GM19395 (cell line): Measurements from ENCODE around the gene PTTG1IP2.

Experiments used
- ATAC-seq: cut with Tn5 transposase; IDR thresholded peaks from one replicate; pipeline ENCODE4 v1.9.1; 2021; ENCODE audit warnings: mild to moderate bottlenecking, moderate library complexity; ENCODE audit not compliant: unreplicated experiment

PTTG1IP2 gene

DNA sequence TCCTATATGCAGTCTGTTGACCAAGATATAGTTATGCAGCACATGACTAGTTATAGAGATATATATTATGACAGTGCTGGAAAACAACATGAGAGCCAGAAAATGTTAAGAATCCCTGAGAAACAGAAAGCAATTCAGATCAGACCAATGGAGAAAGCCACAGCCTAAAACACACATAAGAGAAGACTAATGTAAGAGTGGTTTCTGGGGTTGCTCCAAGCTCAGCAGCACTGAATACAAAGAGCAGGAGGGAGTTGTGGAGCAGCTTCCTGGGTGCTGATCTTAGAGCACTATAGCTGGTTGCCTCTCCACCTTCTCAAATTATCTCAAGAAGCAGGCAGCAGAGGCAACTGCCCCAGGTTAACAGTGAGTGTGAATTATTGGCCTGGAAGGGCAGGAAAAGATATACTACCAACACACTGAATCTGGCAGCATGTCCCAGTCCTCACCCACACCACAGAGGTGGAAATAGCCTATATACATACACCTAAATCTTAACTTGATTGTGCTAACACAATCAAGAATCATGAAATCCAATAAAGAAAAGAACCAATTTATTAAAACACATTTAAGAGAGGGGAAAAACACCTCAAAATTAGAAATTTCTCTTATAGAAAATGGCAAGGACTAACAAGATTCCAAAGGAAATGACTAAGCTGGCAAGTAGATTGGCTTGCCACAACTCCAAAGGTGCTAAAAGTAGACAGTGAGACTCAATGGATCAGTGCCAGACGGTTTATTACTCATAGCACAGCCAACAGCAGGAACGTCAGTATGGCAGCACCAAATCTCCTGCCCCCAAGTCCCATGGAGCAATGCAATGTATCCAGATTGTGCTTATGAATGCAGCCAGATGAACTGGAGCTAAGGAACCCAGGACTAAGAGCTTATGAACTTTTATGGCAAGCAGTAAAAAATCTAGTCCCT is 5.1 kb downstream of the PTTG1IP2 start:
- no peak for ATAC-seq

DNA sequence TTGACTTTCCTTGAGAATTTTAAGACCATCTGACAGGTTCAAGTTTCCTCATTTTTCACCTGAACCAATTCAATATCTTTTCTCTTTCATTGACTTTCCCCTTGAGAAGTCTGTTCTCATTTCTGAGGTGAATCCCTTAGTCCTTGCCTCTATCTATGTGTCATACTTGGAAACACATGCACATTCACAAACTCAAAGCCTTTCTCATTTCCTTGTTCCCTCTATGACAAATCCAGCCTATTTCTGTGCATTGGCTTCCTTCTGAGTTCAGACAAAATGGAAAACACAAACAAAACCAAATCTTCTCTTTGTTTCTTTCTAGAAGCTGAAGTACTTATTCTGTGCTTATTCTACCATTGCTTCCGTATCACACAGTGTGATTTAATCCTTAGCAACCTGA is 13.8 kb downstream of the PTTG1IP2 start:
- no peak for ATAC-seq

DNA sequence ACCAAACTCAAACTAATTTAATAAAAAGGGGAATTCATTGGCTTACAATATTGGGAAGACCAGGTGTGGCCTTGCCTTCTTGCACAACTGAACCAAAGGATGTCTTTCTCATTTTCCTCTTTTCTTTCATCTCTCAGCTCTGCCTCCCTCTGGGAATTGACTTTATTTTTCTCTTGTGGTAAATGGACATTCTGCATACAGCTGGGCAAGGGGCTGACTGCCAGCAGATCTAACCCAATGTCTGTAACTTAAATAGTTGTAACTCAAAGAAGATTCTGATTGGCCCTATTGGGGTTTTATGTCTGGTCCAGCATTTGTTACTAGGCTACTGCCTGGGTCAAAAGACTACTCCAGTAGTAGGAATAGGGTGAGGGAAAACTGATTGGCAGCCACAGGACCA is 15.3 kb downstream of the PTTG1IP2 start:
- no peak for ATAC-seq

DNA sequence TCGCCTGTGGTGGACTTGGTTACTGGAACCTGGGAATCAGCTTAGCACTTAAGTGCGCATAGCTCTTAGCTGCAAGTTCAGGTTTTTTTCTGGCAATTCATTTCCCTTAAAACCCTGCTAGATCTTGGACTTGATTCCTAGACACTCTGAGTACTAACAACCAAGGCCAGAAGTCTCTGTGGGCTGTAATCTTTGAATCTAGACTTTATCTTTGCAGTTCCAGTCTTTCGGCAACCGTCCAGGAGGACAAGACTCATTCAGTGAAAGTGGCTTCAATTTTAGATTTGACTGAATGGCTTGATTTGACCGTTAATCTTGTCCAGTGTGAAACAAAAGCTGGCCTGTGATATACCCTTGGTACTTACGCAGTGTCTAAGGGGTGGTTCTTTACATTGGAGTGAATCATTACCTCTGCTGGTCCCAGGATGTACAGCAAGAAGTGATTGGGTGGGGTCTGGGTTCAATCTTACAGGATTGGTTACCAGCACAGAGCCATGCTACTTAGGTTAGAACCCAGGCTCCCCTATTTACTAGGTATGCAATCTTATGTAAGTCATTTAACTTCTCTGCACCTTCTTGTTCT is 16.4 kb downstream of the PTTG1IP2 start:
- ATAC-seq = no peak

DNA sequence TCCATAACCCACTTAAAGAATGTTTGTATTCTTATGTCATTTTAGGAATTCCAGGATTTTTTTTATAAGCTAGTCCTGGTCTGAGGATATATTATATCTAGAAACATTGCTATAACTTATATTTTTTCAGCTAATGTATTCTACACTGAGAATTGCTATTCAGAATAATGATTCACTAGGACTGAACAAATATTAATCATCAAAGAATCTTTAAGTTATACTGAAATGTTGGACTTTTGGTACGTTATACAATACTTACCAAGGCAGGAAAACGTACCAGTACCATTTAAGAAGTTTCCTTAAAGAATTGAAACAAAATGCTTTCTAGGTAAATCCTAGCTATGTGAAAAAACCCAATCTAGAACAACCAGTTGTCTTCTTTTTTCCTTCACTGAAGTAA is 18.4 kb downstream of the PTTG1IP2 start:
- no peak for ATAC-seq

DNA sequence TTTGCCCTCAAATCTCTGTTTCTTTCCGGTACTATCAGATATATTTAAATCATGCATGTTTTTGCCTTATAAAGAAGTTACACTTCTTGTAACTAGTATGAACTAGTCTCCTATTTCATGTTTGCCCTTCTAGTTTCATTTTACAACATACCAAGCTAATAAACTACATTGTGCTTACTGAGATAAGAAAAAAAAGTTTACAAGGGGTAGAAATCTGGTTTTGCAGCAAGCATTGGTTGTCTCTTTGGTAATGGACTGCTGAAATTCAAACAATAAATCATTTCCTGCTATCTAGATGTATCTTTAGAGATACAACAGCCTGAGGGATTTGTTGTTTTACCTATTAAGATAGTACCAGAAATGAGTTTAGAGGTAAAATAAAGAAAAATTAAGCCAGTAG is 18.8 kb downstream of the PTTG1IP2 start:
- ATAC-seq = no peak

DNA sequence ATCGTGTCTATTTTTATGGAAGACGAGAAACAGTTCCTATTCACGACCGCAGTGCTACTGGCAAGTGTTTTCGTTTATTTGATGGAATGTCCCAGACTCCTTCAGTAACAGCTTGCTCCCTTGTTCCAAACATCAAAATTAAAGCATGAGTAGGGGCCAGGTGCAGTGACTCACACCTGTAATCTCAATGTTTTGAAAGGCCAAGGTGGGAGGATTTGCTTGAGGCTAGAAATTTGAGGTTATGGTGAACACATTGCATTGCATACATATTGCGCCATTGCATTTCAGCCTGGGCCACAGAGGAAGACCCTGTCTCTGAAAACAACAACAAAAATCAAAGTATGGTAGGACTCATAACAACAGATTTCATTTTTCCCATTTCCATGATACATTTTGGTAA is 22.8 kb downstream of the PTTG1IP2 start:
- ATAC-seq = no peak

DNA sequence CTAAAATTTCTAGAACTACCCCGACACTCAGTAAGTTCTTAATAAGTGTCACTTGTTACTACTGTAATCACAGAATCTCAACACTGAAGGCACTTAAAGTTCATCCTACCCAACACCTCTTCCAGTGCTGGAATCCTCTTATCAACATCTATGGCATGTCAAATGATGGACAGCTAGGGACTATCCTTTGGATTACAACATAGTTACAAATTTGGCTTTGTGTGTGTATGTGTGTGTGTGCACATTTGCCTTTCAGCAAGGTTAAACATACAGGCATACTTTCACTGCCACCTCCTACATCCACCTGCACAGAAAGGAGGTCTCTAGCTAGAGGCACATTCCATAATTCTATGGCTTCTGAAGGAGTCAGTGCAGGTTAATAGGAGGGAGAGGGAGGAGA is 25.8 kb downstream of the PTTG1IP2 start:
- no peak for ATAC-seq

DNA sequence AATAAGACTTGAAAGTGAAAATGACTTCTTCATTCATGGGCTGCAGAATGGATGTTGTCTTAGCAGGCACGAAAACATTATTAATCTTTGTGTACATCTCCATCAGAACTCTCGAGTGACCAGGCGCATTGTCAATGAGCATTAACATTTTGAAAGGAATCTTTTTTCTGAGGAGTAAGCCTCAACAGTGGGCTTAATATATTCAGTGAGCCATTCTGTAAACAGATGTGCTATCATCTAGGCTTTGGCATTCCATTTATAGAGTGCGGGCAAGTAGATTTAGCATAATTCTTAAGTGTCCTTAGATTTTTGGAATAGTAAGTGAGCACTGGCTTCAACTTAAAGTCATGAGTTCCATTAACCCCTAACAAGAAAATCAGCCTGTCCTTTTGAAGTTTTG is 33.1 kb downstream of the PTTG1IP2 start:
- ATAC-seq = no peak

DNA sequence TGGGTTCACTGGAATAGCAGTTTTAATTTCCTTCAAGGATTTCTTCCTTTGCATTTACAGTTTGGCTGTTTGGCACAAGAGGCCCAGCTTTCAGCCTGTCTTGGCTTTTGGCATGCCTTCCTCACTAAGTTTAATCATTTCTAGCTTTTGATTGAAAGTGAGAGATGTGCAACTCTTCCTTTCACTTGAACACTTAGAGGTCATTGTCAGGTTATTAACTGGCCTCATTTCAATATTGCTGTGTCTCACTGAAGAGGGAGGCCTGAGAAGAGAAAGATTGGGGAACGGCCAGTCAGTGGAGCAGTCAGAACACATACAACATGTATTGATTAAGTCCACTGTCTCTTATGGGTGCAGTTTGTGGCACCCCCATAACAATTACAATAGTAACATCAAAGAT is 33.9 kb downstream of the PTTG1IP2 start:
- peak; percentile 58 for ATAC-seq

DNA sequence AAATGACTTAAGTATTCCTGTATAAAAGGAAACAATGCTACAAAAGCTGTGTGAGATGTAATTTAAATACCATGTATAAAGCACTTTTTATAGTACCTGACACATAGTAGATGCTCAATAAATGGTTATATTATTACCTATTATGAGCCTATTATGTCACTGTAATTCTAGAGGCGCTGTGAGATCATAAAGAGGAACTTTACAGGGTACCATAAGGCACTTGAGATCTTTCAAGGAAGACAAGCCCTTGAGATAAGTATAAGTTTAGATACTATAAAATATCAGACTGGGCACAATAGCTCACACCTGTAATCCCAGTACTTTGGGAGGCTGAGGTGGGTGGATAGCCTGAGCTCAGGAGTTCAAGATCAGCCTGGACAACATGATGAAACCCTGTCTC is 38.3 kb downstream of the PTTG1IP2 start:
- ATAC-seq = no peak

DNA sequence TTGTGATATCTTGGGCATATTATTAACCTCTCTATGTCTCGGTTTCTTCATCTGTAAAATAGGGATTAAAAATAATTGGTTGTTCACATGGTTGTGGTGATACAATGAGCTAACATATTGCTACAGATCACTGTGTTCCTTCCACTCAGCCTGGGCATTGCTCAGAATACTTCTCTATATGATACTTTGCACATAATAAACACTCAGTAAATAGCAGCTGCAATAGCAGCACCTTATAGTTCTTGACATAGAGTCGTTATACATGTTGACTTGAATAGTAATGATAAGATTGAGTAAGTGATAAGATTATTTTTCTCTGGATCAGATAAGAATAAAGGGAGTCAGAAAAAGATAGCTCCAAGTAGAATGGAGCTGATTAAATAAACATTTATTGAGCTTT is 42.3 kb downstream of the PTTG1IP2 start:
- no peak for ATAC-seq

DNA sequence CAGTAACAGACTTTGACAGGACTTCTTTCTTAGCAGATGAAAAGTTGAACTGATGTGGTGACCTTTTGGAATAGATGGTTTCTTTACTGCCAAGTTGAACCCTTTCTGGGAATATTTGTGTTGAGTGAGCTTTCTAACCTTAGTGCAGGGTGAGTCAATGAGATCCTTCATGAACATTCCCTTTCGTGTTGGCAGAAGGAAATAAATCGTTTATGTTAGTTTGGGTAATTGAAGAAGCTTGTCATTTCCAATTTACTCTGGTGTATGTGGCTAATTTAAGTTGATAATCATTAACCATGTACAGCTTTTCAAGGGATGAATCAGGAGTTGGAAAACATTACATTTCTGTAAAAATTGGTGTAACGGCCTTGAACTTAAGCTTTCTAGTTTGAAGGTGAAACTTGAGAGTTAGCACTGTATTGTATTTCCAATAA is 43.4 kb downstream of the PTTG1IP2 start:
- no peak for ATAC-seq

DNA sequence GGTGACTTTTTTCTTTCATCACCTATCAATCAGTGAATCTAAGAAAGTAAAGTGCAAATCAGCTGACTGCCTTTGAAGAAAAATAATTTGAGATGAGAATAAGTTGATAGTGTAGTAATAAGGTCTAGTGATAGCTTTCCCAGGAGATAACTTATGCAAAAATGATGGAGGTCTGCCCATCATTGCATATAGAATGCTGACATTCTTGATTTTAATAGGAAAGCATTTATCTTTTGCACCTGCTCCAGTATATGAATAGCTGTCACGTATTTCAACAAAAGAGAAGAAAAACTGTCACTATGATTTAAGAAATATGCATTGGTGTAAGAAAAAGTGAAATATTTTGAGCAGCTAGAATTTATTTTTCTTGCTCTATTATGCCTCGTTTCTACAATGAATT is 46.8 kb downstream of the PTTG1IP2 start:
- no peak for ATAC-seq

DNA sequence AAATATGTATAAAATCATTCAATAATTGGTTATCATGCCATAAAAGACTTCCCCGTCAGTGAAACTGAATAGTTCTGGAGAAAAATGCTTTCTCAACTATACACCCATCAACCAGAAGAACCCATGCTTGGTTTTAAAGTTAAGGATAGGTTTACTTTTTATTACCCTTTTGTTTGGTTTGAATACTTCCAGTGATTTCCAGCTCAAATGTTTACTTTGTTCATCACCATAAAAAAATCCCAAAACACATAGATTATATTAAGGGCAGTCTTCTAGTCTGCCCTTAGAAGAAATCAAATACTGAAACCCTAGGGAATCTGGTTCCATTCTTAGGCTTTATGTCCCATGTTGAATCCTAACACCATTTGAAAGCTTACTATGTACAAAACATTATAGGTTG is 49.2 kb downstream of the PTTG1IP2 start:
- no peak for ATAC-seq

DNA sequence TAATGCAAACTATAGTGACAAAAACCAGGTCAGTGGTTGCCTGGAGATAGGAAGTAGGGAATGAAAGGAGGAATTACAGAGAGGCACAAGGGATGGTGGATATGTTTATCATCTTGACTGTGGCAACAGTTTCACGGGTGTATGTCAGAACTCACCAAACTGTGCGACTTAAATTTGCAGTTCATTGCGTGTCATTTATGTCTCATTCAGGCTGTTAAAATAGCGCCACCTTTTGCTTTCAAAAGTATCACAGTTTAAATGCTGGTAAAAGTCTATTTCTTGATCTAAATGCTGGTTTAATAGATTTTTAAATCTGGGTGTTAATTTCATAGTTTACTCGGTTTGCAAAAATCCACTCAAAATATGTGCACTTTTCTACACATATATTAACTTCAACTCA is 51.0 kb downstream of the PTTG1IP2 start:
- ATAC-seq = no peak

DNA sequence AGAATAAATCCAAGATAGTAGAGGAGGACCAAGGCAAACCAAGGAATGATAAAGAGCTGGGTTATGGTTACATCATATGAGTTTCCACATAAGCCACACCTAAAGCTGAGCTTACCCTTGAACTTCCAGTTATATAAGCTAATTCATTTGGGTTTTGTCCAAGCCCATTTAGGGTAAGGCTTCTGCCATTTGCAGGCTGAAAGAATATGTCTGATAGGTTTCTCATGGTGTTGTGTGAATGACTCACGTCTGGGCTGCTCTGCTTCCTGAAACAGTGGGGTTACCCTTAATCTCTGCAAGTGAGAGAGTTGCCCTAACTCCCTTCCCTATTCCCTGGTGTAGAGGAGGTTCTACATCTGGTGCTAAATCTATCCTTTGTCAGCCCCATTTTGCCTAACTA is 60.8 kb downstream of the PTTG1IP2 start:
- ATAC-seq = no peak

DNA sequence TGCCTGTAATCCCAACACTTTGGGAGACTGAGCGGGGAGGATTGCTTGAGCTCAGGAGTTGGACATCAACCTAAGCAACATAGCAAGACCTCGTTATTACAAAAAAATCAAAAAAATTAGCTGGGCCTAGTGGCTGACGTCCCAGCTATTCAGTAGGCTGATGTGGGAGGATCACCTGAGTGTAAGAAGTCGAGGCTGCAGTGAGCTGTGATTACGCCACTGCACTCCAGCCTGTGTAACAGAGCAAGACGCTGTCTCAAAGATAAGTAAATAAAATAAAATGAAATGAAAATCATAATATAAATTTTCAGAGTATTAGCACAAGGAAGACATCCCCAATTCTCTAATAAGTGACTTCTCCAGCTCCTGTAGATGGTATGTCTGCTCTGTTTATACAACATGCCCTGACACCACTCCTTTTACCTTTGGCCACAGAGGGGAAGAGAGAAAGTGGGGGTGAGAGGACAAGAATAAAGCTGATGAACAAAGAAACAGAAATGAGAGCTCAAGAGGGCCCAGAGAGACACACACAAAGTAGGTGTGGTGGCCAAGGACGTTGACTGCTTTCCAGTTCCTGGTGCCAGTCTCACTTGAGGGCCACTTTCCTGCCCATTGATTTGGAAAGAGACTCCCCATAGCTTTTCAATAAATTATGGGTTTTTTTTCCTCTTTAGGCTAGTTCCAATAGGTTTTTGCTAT is 62.9 kb downstream of the PTTG1IP2 start:
- peak; percentile 61 for ATAC-seq

DNA sequence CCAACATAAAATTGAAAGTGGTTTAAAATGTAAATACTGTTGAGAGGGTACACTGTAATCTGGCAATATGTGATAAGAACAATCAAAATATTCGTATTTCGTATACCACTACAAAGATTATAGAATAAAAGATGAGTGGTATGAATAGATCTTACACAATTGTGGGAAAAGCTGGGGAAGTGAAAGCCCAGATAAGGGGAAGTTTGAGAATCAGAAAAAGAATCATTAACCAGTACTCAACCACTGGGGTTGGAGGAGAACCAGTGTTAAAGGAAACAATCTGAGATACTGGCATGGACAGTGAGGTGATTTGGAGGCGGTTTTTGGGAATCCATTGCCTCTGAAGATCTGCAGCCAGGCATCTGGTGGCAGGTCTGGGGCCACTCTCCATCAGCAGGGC is 67.0 kb downstream of the PTTG1IP2 start:
- peak; percentile 74 for ATAC-seq

DNA sequence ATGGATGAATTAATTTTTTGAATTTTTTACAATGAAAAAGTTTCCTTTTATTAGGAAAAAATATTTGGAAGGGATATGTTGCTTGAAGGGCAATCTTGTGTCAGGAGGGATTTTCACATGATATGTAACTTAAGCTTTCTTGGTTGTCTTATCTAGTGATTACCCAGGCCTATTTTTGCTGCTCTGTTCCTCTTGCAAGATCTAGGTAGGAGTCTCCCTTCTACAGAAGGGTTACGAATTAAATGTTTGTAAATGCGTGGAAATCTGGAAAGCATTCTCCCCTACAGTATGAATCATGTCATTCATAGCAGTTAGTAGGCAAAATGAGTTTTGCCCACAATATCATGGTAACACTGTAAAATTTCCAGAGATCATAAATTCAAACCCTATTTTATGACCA is 69.0 kb downstream of the PTTG1IP2 start:
- no peak for ATAC-seq

DNA sequence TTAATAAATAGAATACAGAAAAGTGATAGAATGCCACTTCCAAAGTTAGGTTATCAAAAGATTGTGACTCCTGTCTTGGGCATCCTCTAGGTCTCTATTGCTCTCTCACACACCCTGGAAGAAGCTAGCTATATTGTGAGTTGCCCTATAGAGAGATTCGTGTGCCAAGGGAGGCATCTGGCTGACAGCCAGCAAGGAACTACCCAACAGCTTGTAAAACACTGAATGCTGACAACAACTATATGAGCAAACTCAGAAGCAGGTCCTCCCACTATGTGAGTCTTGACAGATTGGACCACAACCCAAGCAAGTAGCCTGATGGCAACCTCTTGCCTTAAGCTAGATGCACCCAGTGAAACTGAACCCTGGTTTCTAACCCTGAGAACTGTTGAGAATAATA is 71.0 kb downstream of the PTTG1IP2 start:
- no peak for ATAC-seq

DNA sequence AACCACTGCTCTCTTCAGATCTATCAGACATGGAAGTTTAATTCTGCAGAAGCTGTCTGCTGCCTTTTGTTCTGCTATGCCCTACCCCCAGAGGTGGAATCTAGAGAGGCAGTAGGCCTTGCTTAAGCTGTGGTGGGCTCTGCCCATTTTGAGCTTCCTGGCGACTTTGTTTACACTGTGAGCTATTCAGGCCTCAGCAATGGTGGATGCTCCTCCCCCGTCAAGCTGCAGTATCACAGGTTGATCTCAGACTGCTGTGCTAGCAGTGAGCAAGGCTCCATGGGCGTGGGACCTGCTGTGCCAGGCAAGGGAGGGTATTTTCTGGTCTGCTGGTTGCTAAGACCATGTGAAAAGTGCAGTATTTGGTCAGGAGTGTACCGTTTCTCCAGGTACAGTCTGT is 81.6 kb downstream of the PTTG1IP2 start:
- ATAC-seq = no peak
